Measurements from ENCODE around the gene ACOT8. TPM values are rescaled to one million over a fixed set of nuclear protein-coding genes. Genes with fewer than 3 reads are reported as not detected.
"Not testable (repeated sequence)": the region's sequence is repeated elsewhere in the genome, so short reads cannot be mapped to it uniquely, and the experiment has no call there.

ACOT8 gene
- total and polyA plus RNA-seq, 2 donors (not counting 1 experiment from before 2014, with no cell fraction given) = 32.4 to 64.7 TPM

- Histone ChIP-seq H3K79me2 (ENCODE audit: control insufficient read depth, insufficient read depth, low read length) (no peaks in the 10 kb centered on the region), H3K4me1 (ENCODE audit: control insufficient read depth in 2 of 2, insufficient read depth in 2 of 2, low read length in 2 of 2) (peaks cover 0 to 7% of the 10 kb centered on the region in 2 donors), H3K4me2 (replicated peaks; ENCODE audit: low read depth, low read length, poor library complexity, severe bottlenecking) (no peak overlapping the region), H3K36me3 (replicated peaks in 1 of 2; ENCODE audit: control extremely low read depth in 1 of 2, control insufficient read depth in 1 of 2, extremely low read depth in 1 of 2, insufficient read depth in 2 of 2, low read length in 1 of 2) (peaks cover 0 to 8% of the 10 kb centered on the region in 2 experiments), H3K4me3 (ENCODE audit: control extremely low read depth in 1 of 5, extremely low read depth in 1 of 5, insufficient read depth in 1 of 5, low read depth in 2 of 5, low read length in 4 of 5) (no peak overlapping the region), H3K9ac (ENCODE audit: low read length) (no peak overlapping the region), H3K9me3 (ENCODE audit: control extremely low read depth in 1 of 3, control insufficient read depth in 2 of 3, insufficient read depth in 1 of 3, low read length in 2 of 3) (no peaks in the 10 kb centered on the region), H4K20me1 (ENCODE audit: control insufficient read depth, insufficient read depth, low read length, poor library complexity, severe bottlenecking) (no peaks in the 10 kb centered on the region), H2AFZ (ENCODE audit: insufficient read depth, low read depth, low read length, poor library complexity, severe bottlenecking) (no peak overlapping the region), H3K27me3 (replicated peaks in 1 of 4; ENCODE audit: control extremely low read depth in 1 of 4, control insufficient read depth in 3 of 4, insufficient read depth in 4 of 4, low read length in 3 of 4) (no peaks in the 10 kb centered on the region), H3K27ac (ENCODE audit: low read length in 2 of 2) (no peak overlapping the region)
- intact Hi-C loops (cut with micrococcal nuclease) = no loop called here
- no peak overlapping the region for H3K4me3 Mint-ChIP-seq
- ATAC-seq (ENCODE audit: low read depth) (no peak), DNase-seq (no peak)
- POLR2A ChIA-PET = no interaction called here
- no peaks in the 10 kb centered on the region for H3K9me3 Mint-ChIP-seq (ENCODE audit: insufficient read depth)
- peaks cover 9% of the 10 kb centered on the region for H3K4me1 Mint-ChIP-seq
- TF ChIP-seq CTCF (IDR thresholded peaks at IDR 0.05) = no peak
- no peak for TF ChIP-seq EZH2 (IDR thresholded peaks at IDR 0.05; ENCODE audit: borderline replicate concordance, insufficient read depth, low read depth, low read length, poor library complexity, severe bottlenecking)
- CTCF ChIA-PET = interaction anchor here (0.6 to 1.4 kb wide), 2 partner anchors 68 to 204 kb away, joined by 3 to 4 read pairs; no protein-coding TSS in a partner anchor
- H3K27me3 Mint-ChIP-seq = no peaks in the 10 kb centered on the region
- H3K27ac Mint-ChIP-seq = no peak overlapping the region
- 82% methylated on average over 14 of the region's 14 CpGs for WGBS (ENCODE audit: insufficient coverage)
Measured at GRCh38 chr20:45902199-45902701, 45.1 kb upstream of the ACOT8 start.

GRCh38 chr20:45901332-45901731 lies 44.1 kb upstream of the ACOT8 start:
- POLR2A ChIA-PET; H3K4me1 ChIP-seq (ENCODE audit: control insufficient read depth in 2 of 2, insufficient read depth in 2 of 2, low read length in 2 of 2); H3K4me3 Mint-ChIP-seq; H3K4me1 Mint-ChIP-seq; ATAC-seq (ENCODE audit: low read depth); DNase-seq; H3K27ac ChIP-seq (ENCODE audit: low read length in 2 of 2); H3K4me2 ChIP-seq (replicated peaks; ENCODE audit: low read depth, low read length, poor library complexity, severe bottlenecking); H2AFZ ChIP-seq (ENCODE audit: insufficient read depth, low read depth, low read length, poor library complexity, severe bottlenecking); intact Hi-C loops (cut with micrococcal nuclease); H4K20me1 ChIP-seq (ENCODE audit: control insufficient read depth, insufficient read depth, low read length, poor library complexity, severe bottlenecking); H3K79me2 ChIP-seq (ENCODE audit: control insufficient read depth, insufficient read depth, low read length); H3K27me3 ChIP-seq (replicated peaks in 1 of 4; ENCODE audit: control extremely low read depth in 1 of 4, control insufficient read depth in 3 of 4, insufficient read depth in 4 of 4, low read length in 3 of 4); H3K27me3 Mint-ChIP-seq; H3K9me3 Mint-ChIP-seq (ENCODE audit: insufficient read depth); H3K9ac ChIP-seq (ENCODE audit: low read length); H3K9me3 ChIP-seq (ENCODE audit: control extremely low read depth in 1 of 3, control insufficient read depth in 2 of 3, insufficient read depth in 1 of 3, low read length in 2 of 3); H3K27ac Mint-ChIP-seq; H3K4me3 ChIP-seq (ENCODE audit: control extremely low read depth in 1 of 5, extremely low read depth in 1 of 5, insufficient read depth in 1 of 5, low read depth in 2 of 5, low read length in 4 of 5): not testable (repeated sequence)
- WGBS (ENCODE audit: insufficient coverage) = 90% methylated on average over 5 of the region's 6 CpGs
- CTCF ChIA-PET = interaction anchor here (1.4 kb wide), 1 partner anchor 69 kb away, joined by 4 read pairs; no protein-coding TSS in a partner anchor
- peaks cover 0 to 15% of the 10 kb centered on the region in 2 experiments for H3K36me3 ChIP-seq (replicated peaks in 1 of 2; ENCODE audit: control extremely low read depth in 1 of 2, control insufficient read depth in 1 of 2, extremely low read depth in 1 of 2, insufficient read depth in 2 of 2, low read length in 1 of 2)

All from B cell (primary cell).